Measurements from ENCODE around the gene LIG3.
"Not testable (repeated sequence)": the region's sequence is repeated elsewhere in the genome, so short reads cannot be mapped to it uniquely, and the experiment has no call there.

LIG3 gene

DNA sequence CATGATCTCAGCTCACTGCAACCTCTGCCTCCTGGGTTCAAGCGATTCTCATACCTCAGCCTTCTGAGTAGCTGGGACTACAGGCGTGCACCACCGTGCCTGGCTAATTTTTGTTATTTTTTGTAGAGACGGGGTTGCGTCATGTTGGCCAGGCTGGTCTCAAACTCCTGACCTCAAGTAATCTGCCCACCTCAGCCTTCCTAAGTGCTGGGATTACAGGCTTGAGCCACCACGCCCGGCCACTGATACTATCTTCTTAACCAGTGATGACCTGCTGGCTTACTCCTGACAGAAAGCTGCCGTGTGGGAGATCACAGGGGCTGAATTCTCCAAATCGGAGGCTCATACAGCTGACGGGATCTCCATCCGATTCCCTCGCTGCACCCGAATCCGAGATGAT, 20.7 kb downstream of the LIG3 start:
- not testable (repeated sequence) for FAIRE-seq

DNA sequence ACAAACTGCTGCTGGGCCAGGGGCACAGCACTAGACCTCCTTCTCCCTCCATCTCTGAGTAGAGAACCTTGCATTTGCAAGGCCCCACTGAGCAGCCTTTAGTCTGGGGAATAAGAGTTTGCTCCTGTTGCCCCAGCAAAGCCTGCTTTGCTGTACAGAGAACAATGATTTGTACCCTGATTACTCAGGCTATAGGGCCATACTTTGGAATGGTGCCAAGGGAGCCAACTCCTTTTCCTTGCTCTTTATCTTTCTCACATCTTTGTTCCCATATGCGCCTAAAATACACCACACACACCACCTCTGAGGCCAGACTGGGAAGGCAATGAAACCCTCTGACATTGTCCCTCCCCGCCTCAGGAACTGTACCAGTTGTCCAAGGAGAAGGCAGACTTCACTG, 21.2 kb downstream of the LIG3 start:
- no peak for FAIRE-seq

DNA sequence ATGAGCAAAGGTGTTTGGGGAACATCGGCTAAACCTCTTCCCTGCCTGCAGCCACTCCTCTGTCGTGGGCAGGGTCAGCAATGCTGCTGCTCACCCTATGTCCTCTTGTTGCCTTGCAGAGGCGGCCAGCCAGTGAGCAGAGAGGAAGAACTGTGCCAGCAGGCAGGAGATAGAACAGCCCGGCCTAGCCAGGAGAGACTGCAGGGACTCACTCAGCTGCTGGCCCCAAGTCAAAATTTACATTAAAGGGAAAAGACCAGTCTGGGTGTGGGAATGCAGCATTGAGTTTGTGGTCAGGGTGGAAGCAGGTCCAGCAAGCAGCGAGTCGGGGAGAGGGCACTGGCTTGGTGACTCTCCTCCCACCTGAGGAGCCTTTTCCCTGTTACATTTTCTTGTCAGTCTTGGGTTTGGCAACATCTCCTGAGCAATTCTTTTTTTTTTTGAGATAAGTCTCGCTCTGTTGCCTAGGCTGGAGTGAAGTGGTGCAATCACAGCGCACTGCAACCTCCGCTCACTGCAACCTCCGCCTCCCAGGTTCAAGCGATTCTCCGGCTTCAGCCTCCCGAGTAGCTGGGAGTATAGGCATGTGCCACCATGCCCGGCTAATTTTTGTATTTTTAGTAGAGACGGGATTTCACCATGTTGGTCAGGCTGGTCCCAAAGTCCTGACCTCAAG, 22.7 kb downstream of the LIG3 start:
- no peak for FAIRE-seq

DNA sequence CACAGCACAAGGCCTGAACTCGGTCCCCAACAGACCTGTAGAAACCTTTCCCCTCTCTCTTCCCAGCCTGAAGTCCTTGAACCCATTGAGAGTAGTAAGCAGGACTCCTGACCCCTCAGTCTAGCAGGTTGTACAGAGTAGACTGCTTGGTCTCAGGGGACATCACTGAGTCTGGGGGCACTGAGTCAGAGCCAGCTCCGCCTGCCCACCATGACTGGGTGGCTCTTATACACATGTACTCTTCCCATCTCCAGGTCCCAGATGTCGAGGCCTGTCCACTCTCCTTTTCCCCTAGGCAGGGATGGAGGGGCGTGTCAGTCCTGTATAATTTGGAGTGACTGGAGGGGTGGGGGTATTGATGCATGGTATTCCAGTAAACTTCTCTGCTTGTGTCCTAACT, 23.5 kb downstream of the LIG3 start:
- FAIRE-seq, result no peak

DNA sequence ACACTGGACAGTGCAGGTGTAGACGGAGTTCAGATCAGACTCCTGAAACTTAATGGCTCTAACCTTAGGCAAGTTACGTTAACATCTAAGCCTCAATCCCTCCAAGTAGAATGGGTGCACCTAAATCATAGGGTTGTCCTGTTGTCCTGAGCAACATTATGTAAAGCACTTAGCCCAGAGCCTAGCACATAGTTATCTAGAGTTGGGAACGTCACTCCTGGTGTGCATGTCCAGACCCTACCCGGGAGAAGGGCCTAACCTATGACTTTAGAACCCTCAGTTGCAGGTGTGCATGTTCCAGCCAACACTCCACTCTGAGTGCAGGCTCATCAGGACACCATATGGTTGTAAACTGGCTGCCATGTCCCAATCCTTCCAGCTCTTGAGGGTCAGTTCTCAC, 26.0 kb downstream of the LIG3 start:
- no peak for FAIRE-seq

DNA sequence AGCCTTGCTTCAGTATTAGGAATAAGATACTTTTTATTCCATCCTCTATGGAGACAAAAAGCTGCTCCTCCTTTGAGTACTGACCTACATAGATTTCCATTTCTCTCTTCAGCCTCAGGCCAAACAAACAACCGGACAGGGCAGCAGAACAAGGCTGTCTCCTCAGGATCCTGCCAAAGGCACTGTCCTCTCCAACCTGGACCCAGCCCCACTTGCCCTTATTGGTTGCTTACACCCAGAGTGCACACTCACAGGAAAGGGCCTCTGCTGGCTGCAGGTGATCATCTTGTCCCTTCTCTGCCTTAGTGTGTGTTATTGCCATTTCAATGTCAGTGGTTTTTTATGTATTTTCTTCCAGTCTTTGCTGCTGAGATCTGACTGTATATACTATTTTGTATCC, 26.6 kb downstream of the LIG3 start:
- FAIRE-seq, result no peak

DNA sequence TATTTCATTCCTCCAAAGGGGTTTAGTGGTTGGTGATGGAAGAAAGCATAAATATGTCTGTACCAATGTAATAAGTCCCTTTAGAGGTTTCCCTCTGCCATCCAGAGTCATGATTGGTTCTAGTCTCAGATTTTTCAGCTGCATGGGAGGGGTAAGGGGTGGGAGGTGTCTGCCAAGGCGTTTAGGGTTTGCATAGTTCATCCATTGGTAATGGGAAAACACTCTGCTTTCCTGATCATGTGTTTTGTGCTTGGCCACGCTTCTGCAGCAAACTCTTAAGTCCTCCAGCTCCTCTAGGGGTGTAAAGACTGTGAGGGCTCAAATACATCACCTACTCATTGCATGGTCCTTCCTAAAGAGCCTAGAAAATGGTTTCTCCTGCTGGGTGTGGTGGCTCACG, 29.8 kb downstream of the LIG3 start:
- no peak for FAIRE-seq

DNA sequence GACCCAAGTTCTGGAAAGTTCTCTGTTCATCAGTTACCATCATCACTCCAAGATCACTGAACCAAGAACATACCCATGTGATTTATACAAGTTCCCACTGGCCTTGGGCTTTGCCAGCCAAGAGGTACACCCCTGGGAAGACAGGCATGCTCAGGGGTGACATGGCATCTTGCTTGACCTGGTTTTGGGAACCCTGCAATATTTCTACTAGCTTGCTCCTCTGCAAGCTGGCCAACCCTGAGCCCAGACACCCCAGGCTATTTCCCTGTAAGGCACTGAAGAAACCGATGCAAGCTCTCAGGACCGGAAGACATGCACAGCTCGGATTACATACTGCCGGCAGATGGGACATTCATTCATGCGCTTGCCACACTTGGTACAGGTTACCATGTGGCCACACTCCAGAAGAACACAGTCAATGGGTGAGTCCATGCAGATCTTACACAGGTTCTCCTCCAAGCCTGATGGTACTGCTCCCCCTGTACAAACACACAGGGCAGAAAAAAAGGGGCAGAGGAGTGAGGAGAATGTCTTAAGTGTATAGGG, 31.4 kb downstream of the LIG3 start:
- no peak for FAIRE-seq

DNA sequence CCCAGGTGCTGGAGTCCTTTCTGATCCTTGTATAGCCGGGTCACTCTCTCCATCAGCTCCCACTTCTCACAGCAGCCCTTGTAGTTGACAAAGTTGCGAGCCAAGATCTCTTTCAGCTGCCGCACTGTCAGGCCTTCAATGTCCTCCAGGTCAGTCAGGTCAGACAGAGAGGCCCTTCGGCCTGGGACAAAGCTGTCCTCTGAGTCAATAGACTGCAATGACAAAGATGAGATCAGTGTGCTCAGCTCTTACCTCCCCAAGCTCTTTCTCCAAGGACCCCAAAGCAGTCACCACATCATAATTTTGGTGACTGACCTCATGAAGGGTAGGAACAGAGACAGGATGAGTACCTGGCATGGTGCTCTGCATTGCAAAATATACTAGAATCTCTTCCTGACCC, 36.1 kb downstream of the LIG3 start:
- no peak for FAIRE-seq

DNA sequence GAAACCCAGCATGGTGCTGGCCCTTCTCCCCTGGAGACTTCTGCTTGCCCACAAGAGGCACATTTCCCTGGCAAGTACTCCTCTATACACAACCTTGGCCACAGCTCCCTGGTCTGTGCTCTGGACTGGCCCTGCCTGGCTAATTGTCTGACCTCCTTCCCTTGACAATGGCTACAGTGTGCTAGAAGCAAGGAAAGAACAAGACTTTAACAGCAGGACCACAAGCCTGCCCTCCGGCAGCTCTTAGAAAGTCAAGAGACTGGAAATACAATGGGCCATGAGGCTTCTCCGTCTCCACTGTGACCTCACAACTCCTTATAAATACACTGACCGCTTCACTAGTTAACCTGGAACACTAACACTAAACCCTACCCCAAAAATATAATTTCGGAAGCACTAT, 36.7 kb downstream of the LIG3 start:
- no peak for FAIRE-seq

DNA sequence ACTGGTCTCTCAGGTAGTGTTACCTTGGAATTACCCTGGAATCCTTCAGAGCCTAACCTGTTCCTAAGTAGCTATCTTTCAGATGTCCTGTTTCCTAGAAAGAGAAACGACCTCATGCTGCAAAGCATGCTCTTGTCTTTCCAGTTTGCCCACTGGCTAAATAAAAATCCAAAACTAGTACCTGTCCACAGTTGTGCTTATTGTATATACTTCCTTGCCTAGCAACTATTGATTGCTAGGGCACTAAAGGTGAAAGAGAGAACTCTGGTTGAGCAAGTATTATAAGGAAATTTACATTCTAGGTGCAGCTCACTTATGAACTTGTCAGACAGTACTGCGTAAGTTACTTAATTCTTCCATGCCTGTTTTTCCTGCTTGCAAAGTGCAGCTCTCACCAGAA, 38.5 kb downstream of the LIG3 start:
- no peak for FAIRE-seq

DNA sequence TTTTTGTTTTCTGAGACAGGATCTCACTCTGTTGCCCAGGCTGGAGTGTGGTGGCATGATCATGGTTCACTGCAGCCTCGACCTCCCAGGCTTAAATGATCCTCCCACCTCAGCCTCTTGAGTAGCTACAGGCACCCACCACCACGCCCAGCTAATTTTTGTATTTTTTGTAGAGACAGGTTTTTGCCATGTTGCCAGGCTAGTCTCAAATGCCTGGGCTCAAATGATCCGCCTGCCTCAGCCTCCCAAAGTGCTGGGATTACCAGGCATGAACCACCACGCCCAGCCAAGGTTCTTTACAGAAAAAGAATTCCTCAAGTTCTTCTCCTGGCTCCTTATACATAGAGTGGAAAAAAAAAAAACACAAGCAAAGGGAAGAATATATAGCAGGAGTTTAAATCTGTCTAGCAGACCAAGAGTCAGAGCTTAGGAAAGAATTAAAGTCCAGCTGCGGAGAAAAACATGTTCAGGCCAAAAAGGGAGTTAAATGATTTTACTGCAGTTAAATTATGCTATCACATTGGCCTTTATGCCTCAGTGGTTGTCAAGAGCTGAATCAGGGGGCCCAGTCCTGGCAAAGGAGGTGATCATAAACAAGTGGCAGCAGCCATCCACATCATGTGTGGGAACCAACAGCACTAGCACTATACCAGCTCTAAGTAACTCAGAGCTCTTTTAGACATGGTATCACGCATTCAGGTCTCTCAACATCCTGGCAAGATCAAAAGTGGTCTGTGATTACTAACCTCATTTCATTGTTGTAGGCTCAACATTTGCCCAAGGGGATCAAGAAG, 39.3 kb downstream of the LIG3 start:
- FAIRE-seq, result no peak

DNA sequence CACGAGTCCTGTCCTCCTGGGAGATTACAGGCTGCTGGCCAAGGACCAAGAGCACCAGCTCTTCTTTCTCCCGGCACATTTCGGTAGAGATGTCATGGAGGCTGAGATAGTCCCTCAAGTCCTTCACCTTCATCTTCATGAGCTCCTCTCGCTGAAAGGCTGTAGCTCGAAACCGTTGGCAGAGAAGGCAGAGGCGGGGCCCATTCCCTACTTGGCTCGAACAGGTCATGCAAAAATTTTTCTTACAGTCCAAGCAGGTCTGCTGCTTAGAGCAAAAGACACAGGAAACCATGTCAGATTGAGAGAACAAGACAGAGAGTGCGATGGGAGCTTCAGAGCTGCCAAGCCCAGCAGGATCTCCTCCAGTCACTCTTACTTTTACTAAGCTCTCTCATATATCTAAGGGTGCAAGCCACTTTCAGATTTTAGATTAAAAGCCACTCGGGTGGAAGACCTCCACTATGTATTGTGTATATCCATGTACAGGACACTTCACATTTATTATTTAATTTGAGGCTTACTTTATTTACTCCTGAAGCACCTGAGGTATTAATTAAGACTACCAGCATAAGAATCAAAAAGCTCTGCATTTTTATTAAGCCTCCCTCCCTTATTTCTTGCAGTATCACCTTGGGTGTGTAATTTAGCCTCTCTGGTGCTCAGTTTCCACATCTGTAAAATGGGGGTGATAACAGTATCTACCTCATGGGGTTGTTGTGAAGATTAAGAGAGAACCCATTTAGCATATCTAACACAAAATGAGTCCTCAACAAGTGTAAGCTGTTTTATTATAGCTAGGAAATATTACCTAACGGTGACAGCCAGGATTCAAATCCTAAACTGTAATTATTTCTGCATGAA, 41.4 kb downstream of the LIG3 start:
- FAIRE-seq, result no peak

DNA sequence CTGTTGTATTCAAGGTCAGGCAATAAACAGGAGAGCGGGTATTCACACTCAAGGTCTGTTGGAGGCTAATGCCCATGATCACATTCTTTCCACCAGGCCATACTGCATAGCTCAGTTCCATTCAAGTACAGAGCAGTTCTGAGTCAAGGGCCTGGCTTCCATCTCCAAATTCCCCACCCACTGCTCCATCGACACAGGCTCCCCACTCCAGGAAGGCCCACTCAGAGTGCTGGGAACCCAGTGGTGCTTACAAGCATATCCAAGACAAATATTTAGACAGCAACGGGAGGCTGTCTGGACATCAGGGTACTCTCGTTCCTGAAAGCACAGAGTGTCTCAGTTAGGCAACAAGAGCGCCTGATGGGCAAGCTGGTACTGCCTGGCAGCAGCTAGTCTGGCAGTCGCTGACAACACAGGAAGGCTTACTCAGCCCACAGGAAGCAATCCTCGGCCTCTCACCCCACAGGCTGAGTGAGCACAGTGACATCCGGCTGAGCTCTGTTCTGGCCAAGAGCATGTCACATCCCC, 42.3 kb downstream of the LIG3 start:
- no peak for FAIRE-seq

DNA sequence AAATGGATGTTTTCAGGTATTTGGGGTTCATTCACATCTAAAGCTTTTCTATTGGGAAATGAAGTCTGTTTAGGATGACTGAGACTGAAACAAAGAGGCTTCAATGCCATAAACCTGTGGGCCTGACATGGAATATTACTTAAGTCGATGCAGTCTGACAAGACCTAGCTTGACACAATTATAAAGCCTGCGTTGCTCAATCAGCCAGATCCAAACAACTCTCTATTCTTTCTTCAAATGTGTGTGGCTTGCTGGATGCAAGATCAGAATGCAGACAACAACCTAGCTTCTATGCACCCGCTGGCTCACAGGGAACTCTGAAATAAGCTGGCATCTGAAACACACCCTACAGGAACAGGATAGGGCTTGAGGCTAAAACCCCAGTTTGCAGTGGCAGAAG, 43.2 kb downstream of the LIG3 start:
- no peak for FAIRE-seq

DNA sequence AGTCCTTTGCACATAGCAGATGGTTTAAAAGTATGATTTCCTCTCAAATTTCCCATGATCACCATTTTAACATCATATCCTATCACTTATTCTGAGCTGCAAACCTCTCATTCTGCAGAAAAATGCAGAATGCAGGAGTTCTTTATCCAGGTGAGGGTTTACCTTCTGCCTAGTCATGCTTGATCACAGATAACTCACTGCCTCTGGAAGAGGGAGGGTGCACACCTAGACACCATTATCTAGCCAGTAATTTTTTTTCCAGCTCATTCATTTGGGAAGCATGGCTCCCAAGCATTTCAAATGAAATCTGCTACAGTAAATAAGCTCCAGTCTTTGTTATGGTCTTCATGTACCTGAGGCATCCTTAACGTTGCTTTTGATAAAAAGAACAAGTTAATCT, 45.2 kb downstream of the LIG3 start:
- no peak for FAIRE-seq

DNA sequence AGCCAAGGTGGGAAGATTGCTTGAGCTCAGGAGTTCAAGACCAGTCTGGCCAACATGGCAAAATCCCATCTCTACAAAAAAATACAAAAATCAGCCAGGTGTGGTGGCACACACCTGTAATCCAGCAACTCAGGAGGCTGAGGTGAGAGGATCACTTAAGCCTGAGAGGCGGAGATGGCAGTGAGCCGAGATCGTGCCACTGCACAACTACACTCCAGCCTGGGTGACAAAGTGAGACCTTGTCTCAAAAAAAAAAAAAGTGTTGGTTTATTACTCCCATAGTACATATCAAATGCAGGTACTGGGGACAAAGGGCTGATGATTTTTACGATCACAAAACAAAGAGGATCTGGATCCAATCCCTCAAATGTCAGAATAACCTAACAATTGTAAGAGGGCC, 47.8 kb downstream of the LIG3 start:
- FAIRE-seq, result not testable (repeated sequence)

DNA sequence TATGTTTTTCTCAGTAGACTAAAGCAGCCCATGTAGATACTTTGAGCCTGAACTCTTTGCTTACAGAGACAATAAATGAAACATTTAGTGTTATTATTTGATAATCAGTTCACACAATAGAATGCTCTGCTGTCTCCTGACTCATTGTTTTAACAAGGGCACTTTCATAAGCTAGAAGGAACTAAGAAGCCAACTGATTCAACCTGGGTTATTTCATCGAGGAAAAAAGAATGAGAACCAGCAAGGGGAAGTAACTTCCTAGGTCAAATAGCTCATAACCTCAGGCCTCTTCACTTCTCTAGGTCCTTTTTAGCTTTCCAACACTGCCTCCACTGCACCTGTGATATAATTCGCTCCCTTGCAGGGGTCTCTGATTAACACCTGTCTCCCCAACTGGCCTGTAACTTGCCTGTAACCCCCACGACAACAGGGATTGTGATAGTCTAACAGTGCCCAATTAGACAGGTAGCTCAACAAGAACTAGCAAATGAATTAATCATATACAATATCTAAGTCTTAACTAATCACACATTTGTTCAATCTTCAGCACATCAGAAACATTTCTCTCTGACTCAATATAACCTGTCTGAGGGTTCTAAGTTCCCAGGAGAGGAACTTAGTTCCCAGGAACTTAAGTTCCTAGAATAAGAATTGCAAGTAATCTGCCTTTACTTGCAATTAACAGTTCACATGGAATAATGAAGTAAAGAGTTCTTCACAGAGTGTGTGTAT, 48.4 kb downstream of the LIG3 start:
- no peak for FAIRE-seq

DNA sequence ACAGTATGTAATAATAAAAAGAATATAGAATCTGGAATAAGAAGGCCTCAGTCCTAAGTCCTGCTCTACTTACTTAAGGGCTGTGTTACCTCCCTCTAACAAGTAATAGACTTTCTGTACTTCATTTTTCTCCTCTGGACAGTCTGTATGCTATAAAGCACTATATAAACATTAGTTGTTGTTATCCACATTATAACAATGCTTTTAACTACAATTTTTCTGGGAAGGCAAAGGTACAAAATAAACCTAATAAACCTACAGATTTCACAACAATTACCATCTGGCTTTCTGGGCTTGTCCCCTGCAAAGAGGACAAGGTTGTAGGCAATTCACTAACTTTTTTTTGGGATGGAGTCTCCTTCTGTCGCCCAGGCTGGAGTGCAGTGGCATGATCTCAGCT, 50.5 kb downstream of the LIG3 start:
- FAIRE-seq, result no peak

DNA sequence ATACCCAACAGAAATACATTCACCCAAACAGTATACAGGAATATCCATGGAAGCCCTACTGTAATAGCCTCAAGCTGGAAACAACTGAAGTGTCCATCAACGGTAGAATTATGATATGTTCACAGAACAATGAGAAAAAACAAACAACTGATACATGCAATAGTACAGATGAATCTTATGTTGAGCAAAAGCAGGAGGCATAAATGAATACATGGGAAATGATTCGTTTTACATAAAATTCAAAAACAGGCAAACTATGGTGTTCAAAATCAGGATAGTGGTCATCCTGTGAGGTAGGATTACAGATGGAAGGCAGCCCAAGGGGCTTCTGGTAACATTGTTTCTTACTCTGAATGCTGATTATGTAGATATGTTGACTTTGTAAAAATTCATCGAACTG, 58.1 kb downstream of the LIG3 start:
- no peak for FAIRE-seq

DNA sequence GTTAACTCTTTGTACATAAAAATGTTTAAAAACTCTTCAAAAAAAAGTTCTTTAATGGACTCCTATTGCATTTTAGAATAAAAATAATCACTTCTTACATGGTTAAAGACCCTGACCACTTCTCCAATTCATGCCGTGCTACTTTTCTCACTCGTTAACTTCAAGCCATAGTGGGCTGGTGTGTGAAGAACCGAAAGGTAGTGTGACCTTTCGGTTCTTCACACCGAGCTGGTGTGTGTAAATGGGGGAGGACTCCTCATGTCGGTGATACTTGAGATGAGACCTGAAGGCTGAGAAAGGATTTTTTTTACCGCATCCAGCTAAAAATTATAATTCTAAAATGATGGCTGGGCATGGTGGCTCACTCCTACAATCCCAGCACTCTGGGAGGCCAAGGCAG, 61.1 kb downstream of the LIG3 start:
- FAIRE-seq, result no peak

DNA sequence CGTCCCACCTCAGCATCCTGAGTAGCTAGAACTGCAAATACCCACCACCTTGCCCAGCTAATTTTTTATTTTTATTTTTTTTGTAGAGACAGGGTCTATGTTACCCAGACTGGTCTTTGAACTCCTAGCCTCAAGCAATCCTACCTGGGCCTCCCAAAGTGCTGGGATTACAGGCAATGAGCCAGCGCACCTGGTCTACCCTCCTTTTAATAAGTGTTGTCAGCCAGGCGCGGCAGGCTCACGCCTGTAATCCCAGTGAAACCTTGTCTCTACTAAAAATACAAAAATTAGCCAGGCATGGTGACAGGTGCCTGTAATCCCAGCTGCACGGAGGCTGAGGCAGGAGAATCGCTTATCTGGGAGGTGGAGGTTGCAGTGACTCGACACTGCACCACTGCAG, 63.9 kb downstream of the LIG3 start:
- FAIRE-seq, result no peak

Measured in A204.1 (cell line).